Ecto neural progenitor cell (in vitro differentiated cells): Measurements from ENCODE around the gene OSBP.
A peak's percentile ranks its signal among the peaks of the same experiment; 100 is the strongest.

Experiments used
- DNase-seq: peaks from one replicate; pipeline ENCODE4 v3.0.0-alpha.2; 2018; ENCODE audit warnings: low spot score

OSBP gene

DNA sequence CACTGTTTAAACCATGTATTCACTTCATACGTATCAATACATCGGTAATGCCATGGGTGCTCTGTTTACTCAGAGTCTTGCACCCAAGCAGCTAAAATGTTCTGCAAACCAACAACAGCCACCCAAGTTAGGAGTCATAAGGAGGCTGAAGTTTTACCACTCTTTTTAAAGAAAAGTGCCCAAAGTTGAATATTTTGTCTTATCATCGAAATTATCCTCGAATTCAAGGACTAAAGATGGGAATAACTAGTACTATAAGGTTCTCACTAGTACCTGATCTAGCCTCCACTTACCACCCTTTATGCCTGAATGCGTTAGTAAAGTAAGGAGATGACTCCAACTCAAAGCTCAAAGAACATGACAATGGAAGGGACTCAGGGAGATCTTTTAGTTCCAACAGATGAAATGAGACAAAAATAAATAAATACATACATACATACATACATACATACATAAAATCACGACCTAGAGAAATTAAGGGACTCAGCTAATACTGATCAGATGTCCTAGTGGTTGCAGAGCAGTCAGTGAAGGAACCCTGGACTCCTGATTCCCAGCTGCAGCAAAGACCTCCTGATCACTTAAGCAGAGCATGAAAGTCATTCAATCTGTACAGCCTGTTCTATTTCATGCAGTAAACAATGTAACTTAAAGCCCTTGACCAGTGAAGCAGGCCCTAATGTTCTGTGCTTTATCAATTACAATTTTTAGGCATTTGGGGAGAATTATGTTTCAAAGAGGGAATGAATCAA is 7.7 kb downstream of the OSBP start:
- DNase-seq, result no peak

- DNase-seq, result no peak
Measured at GRCh38 chr11:59602432-59602831, 13.1 kb downstream of the OSBP start.

GRCh38 chr11:59601788-59602187 is 13.8 kb downstream of the OSBP start:
- no peak for DNase-seq

DNA sequence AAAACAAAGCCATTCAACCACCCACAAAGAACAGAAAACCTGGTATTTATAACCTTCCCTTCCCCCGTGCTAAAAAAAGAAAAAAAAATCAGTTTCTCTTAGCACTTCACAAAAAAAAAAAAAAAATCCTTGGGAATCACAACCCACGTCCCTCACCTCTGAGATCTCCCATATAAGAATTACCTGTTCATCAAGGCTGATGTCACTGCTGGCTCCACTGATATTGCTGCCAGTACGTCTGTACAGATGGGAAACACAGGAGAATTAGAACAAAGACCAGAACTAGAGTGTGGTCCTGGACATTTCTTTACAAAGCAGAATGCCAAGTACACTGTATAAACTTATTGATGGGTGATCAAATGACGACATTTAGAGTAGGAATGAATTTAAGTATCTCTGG is 14.9 kb downstream of the OSBP start:
- no peak for DNase-seq

DNA sequence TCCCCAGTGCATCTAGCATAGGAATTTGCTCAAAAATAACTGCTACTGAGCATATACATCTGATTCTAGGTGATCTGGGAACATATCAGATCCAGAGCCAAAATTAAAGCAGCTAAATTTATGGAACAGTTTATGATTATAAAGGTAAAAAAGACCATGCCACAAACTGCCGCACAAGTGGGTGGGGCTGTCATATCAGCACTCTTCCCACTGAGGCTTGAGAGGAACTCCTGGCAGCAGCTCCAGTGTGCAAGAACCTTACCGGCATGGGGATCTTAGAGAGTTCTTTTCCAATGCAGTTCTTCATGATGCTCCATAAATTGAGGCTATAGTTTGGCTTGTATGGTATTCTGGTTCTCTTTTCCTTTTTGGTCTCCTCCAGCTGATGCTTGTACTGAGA is 15.3 kb downstream of the OSBP start:
- DNase-seq, result no peak

DNA sequence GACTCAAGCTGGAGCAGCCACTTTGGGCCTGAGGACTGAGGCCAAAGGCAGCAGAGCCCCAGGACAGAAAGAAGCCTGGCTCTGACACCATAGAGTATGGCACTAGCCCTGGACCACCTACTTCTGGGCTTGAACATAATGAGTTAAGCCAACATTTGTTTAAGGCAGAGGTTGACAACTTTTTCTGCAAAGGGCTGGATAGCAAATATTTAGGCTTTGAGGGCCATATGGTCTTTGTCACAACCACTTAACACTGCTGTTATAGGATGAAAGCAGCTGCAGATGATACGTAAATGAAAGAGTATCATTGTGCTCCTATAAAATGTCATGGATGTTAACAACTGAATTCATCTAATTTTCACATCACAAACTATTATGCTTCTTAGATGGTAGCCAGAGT is 16.6 kb downstream of the OSBP start:
- DNase-seq, result no peak

- DNase-seq, result no peak
Measured at GRCh38 chr11:59584294-59584693, 31.3 kb downstream of the OSBP start.

DNA sequence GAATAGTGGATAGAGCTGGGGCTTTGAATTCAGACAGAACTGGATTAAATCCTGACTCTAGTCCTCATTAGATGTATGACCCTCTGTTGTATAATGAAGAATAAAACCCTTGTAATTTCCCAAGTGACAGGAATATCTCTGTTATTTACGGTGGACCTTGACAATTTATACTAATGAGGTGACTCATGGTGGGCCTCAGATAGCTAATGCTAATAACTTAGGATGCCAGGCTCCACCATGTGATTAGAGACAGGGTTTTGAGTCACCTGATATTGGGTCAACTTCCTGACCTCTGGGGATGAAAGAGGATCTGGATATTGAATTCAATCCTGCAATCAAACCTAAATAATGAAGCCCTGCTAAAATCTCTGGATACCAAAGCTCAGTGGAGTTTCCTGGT is 33.6 kb downstream of the OSBP start:
- DNase-seq, result no peak

DNA sequence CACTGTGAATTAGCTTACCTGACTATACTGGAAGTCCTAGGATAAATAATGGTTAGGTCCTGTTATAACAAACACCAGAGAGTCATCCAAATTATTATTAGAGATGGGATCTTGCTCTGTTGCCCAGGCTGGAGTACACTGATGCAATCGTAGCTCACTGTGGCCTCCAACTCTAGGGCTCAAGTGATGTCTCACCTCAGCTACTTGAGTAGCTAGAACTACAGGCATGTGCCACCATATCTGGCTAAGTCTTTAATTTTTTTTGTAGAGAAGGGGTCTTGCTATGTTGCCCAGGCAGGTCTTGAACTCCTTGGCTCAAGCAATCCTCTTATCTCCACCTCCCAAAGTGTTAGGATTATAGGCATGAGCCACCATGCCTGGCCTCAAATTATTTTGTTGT is 37.2 kb downstream of the OSBP start:
- no peak for DNase-seq

- no peak for DNase-seq
Measured at GRCh38 chr11:59575505-59575904, 40.1 kb downstream of the OSBP start.

GRCh38 chr11:59574932-59575502 is 40.6 kb downstream of the OSBP start:
- DNase-seq, result no peak

DNA sequence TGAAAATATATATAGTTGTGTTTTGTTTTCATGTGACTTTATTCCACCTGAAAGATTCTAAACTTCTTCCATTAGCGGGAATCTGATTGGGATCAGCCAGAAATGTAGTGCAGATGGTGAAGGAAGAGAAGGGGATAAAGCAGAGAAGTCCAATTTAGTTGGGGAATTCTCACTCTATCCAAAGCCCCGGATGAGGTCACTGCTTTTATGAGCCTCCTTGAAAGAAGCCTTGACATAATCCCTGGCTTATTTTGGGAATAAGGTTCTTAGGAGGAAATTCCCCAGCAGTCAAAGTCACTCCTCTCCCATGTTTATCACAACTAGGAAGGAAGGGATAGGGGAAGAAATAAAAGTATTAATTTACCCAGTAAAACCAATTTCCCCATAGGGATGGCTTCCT is 41.1 kb downstream of the OSBP start:
- DNase-seq, result no peak

GRCh38 chr11:59573216-59573615 is 42.4 kb downstream of the OSBP start:
- no peak for DNase-seq

DNA sequence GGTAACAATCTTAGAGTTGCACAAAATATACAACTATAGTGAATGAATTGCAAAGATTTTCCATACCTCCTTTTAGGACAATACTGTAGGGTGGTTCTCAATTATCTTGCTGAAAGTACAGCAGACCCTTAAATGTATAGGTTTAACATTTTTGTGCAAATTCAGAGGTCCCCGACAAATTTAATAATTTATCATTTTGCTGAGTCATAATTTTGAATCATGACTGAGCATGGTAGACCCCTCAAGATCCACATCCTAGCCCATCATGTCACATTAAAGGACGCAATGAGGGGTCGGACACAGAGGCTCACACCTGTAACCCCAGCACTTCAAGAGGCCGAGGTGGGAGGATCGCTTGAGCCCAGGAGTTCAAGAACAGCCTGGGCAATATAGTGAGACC is 43.5 kb downstream of the OSBP start:
- DNase-seq, result no peak

DNA sequence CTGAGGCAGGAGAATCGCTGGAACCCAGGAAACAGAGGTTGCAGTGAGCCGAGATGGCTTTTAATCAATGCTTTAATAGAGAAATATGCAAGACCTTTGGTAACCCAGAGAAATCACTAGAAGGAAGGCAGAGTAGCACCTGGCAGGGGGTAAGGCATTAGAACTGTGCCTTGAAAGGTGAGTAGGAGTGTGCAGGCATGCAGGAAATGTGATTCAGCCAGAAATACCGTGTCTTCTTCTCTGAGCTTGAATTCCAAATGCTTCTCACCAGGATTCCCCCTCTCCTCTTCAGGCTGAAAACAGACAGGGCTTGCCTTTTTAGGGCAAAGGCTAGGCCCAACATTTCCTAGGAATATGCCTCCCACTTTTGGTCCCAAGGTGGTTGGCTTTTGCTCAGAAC is 53.3 kb downstream of the OSBP start:
- DNase-seq, result no peak

- DNase-seq, result peak; percentile 89
Measured at GRCh38 chr11:59560702-59561473, 54.7 kb downstream of the OSBP start.

DNA sequence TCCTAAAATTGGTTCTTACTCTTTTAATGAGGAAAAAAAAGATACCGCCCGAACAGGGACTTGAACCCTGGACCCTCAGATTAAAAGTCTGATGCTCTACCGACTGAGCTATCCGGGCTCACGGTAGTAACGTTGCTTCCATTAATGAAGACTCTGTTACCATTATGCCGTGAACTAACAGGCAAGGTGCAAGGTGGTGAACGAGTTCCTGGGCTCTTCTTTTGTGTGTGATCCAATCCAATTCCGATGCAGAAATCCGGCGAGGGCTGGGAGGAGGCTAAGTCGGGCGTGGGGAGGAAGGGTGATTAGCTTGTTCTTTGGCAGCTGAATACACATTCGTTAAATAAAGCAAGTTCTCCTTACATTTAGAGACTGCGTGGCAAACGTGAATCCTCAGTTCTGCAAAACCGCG is 55.3 kb downstream of the OSBP start:
- peak; percentile 91 for DNase-seq

GRCh38 chr11:59559886-59560285 is 55.7 kb downstream of the OSBP start:
- DNase-seq, result peak; percentile 53

GRCh38 chr11:59558270-59558643 is 57.3 kb downstream of the OSBP start:
- DNase-seq, result peak; percentile 43

DNA sequence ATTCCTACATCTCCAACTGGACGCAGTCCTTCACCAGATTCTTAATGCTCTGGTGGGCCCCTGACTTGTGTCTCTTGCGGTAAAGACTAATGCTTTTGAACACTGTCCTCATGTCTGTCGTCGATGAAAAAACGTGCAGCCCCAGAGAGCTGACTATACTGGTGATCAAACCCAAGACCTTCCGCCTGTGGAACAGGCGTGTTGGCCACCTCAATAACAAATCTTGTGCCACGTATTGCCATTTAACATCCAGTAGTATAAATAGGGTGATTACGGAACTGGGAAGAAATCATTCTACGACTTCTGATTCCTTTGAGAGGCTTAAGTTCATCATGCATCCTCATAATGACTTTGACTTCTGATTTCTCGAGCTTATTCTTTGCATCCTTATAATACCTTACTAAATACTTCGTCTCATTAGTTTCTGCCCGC is 58.6 kb downstream of the OSBP start:
- DNase-seq, result peak; percentile 48

GRCh38 chr11:59556115-59556916 is 59.3 kb downstream of the OSBP start:
- DNase-seq, result peak; percentile 84

GRCh38 chr11:59555601-59556114 is 59.9 kb downstream of the OSBP start:
- DNase-seq, result peak; percentile 58
